Fibroblast of lung (primary cell): ENCODE results near the gene SRCIN1. TPM values are rescaled to one million over a fixed set of nuclear protein-coding genes. Genes with fewer than 3 reads are reported as not detected.
A peak's percentile ranks its signal among the peaks of the same experiment; 100 is the strongest.

ENCODE experiments used
- DNase-seq, 2 donors: peaks; one replicate each; pipeline versions ENCODE4 v3.0.0 to v3.0.0-alpha.2; 2010; ENCODE audit warnings: low read depth in 2 of 2
- H2AFZ ChIP-seq: 2 replicates; pipeline ENCODE4 v1.5.1; 2012; ENCODE audit warnings: low read length, control low read depth, inconsistent platforms
- H3K27ac ChIP-seq: 2 replicates; pipeline ENCODE4 v1.5.1; 2011; ENCODE audit warnings: low read length, control low read depth; ENCODE audit not compliant: insufficient read depth
- H3K27me3 ChIP-seq: 2 replicates; pipeline ENCODE4 v1.5.1; 2011; ENCODE audit warnings: mild to moderate bottlenecking, low read length; ENCODE audit not compliant: control insufficient read depth, insufficient read depth
- H3K36me3 ChIP-seq: 2 replicates; pipeline ENCODE4 v1.5.1; 2011; ENCODE audit warnings: low read length; ENCODE audit not compliant: control insufficient read depth, insufficient read depth
- H3K4me1 ChIP-seq: 2 replicates; pipeline ENCODE4 v1.5.1; 2011; ENCODE audit warnings: low read length; ENCODE audit not compliant: control insufficient read depth, insufficient read depth; ENCODE audit errors: extremely low read depth
- H3K4me2 ChIP-seq: 2 replicates; pipeline ENCODE4 v1.5.1; 2011; ENCODE audit warnings: low read length, control low read depth; ENCODE audit not compliant: insufficient read depth; ENCODE audit errors: extremely low read depth
- H3K4me3 ChIP-seq, 4 experiments: fragments of 200-600 bp in 1 of 4; sonication (generic) in 1 of 4; replicated peaks in 1 of 4; 2 replicates each; pipeline ENCODE4 v1.5.1; 2011 to 2016; ENCODE audit warnings: low read length in 4 of 4, low read depth in 3 of 4, mild to moderate bottlenecking in 3 of 4, control low read depth in 2 of 4, inconsistent platforms in 1 of 4, mixed read lengths in 1 of 4; ENCODE audit not compliant: insufficient read depth in 1 of 4; ENCODE audit errors: control extremely low read depth in 1 of 4
- H3K79me2 ChIP-seq: 2 replicates; pipeline ENCODE4 v1.5.1; 2012; ENCODE audit warnings: mild to moderate bottlenecking, low read length, inconsistent platforms; ENCODE audit not compliant: control insufficient read depth, insufficient read depth
- H3K9ac ChIP-seq: 2 replicates; pipeline ENCODE4 v1.5.1; 2011; ENCODE audit warnings: mild to moderate bottlenecking, low read length, control low read depth; ENCODE audit not compliant: insufficient read depth
- H3K9me3 ChIP-seq: 2 replicates; pipeline ENCODE4 v1.5.1; 2012; ENCODE audit warnings: low read depth, low read length; ENCODE audit not compliant: control insufficient read depth, insufficient read depth
- H4K20me1 ChIP-seq: 2 replicates; pipeline ENCODE4 v1.5.1; 2011; ENCODE audit warnings: low read length; ENCODE audit not compliant: control insufficient read depth, insufficient read depth; ENCODE audit errors: extremely low read depth
- CTCF ChIP-seq, 2 donors: IDR thresholded peaks in 1 of 2; conservative IDR thresholded peaks in 1 of 2; 1 replicate in 1 of 2; 2 replicates in 1 of 2; pipeline ENCODE4 v1.5.1; 2011 to 2012; ENCODE audit warnings: low read length in 2 of 2, control low read depth in 1 of 2, inconsistent platforms in 1 of 2, low read depth in 1 of 2, mild to moderate bottlenecking in 1 of 2
- EZH2 ChIP-seq: IDR thresholded peaks from 2 replicates; pipeline ENCODE4 v1.5.1; 2012; ENCODE audit warnings: low read length, control low read depth, mild to moderate bottlenecking; ENCODE audit errors: missing control alignments
- polyA plus RNA-seq, 2 donors: library from polyadenylated mRNA; depleted of rRNA in 1 of 2; stranded (reverse) in 1 of 2; unstranded in 1 of 2; fragments of >200 nt; gene quantifications; 2 replicates each; pipeline ENCODE4 v1.2.1, GENCODE V29; 2011 to 2012; ENCODE audit warnings: missing spikeins in 1 of 2
- total RNA-seq: library from RNA; depleted of rRNA; stranded (reverse); fragments of >200 nt; gene quantifications from 2 replicates; pipeline ENCODE4 v1.2.1, GENCODE V29; 2014

The SRCIN1 gene
- total and polyA plus RNA-seq, 2 donors (not counting 1 experiment from before 2014, with no cell fraction given): under 0.01 TPM; not detected in 1

- no peaks in the 10 kb centered on the region for H3K79me2 ChIP-seq
- no peaks in the 10 kb centered on the region for H3K4me1 ChIP-seq
- no peak overlapping the region for H3K4me2 ChIP-seq
- TF ChIP-seq EZH2 (peak; percentile 58), CTCF (conservative IDR thresholded peaks at IDR 0.05 in 1 of 2, IDR thresholded peaks at IDR 0.05 in 1 of 2; ENCODE audit: low read depth in 1 of 2, low read length in 2 of 2) (no peak)
- no peak overlapping the region for H2AFZ ChIP-seq
- no peaks in the 10 kb centered on the region for H3K9me3 ChIP-seq
- H3K9ac ChIP-seq: no peak overlapping the region
- no peaks in the 10 kb centered on the region for H4K20me1 ChIP-seq
- no peak overlapping the region for H3K4me3 ChIP-seq
- H3K27me3 ChIP-seq: peaks cover 36% of the 10 kb centered on the region
- H3K36me3 ChIP-seq: no peaks in the 10 kb centered on the region
- DNase-seq: no peak
- H3K27ac ChIP-seq: no peak overlapping the region
Observed at GRCh38 chr17:38603786-38604478, 1.8 kb downstream of the SRCIN1 start.

GRCh38 chr17:38602956-38603785 is 2.6 kb downstream of the SRCIN1 start:
- H4K20me1 ChIP-seq: no peaks in the 10 kb centered on the region
- no peak for DNase-seq
- TF ChIP-seq CTCF (conservative IDR thresholded peaks at IDR 0.05 in 1 of 2, IDR thresholded peaks at IDR 0.05 in 1 of 2; ENCODE audit: low read depth in 1 of 2, low read length in 2 of 2) (no peak), EZH2 (no peak)
- no peak overlapping the region for H2AFZ ChIP-seq
- no peaks in the 10 kb centered on the region for H3K79me2 ChIP-seq
- H3K9me3 ChIP-seq: no peaks in the 10 kb centered on the region
- peaks cover 31% of the 10 kb centered on the region for H3K27me3 ChIP-seq
- H3K4me2 ChIP-seq: no peak overlapping the region
- no peaks in the 10 kb centered on the region for H3K36me3 ChIP-seq
- no peak overlapping the region for H3K9ac ChIP-seq
- no peak overlapping the region for H3K4me3 ChIP-seq
- no peak overlapping the region for H3K27ac ChIP-seq
- H3K4me1 ChIP-seq: no peaks in the 10 kb centered on the region

GRCh38 chr17:38602453-38602852 is 3.3 kb downstream of the SRCIN1 start:
- Histone ChIP-seq H2AFZ (no peak overlapping the region), H4K20me1 (no peaks in the 10 kb centered on the region), H3K4me1 (no peaks in the 10 kb centered on the region), H3K27ac (no peak overlapping the region), H3K79me2 (no peaks in the 10 kb centered on the region), H3K36me3 (no peaks in the 10 kb centered on the region), H3K9me3 (no peaks in the 10 kb centered on the region), H3K4me2 (no peak overlapping the region), H3K27me3 (peaks cover 29% of the 10 kb centered on the region), H3K4me3 (no peak overlapping the region), H3K9ac (no peak overlapping the region)
- DNase-seq: no peak
- no peak for TF ChIP-seq EZH2
- no peak for TF ChIP-seq CTCF (conservative IDR thresholded peaks at IDR 0.05 in 1 of 2, IDR thresholded peaks at IDR 0.05 in 1 of 2; ENCODE audit: low read depth in 1 of 2, low read length in 2 of 2)
